HG02763 (cell line): ENCODE measurements around the gene TIAM2.
"Not testable (repeated sequence)": the region's sequence is repeated elsewhere in the genome, so short reads cannot be mapped to it uniquely, and the experiment has no call there.

ENCODE experiments used
- ATAC-seq: cut with Tn5 transposase; IDR thresholded peaks from one replicate; pipeline ENCODE4 v1.9.1; 2021; ENCODE audit warnings: mild to moderate bottlenecking, moderate library complexity; ENCODE audit not compliant: unreplicated experiment

TIAM2 gene

DNA sequence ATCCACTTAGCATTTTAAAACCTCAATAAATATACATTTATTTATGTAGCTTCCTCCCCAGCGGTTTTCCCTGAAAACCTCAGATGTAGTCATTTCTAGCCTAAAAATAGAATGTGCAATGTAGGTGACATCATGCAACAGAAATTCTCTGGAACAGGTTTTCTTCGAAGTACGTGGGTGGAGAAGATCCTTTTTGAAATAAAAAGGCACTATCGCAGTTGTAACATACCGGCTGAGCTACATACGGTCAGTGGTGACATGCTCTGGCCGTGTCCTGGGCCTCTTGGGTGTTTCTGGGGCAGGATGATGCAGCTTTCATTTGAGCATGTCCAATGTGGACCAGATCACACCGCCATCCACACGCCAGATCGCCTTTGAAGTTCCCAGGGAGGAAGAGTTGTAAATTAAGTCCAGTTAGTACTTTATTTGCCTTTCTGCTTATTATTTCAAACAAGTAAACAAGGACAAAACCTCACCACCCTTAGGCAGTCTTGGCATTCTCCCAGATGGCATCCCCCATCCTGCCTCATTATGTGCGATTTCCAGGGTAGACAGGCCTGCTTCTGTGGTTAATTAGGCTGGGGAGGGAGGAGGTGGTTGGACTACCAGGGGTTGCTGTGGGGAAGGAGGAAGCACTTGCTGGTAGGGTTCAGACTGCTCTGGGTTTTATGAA is 159.2 kb downstream of the TIAM2 start:
- ATAC-seq = no peak

DNA sequence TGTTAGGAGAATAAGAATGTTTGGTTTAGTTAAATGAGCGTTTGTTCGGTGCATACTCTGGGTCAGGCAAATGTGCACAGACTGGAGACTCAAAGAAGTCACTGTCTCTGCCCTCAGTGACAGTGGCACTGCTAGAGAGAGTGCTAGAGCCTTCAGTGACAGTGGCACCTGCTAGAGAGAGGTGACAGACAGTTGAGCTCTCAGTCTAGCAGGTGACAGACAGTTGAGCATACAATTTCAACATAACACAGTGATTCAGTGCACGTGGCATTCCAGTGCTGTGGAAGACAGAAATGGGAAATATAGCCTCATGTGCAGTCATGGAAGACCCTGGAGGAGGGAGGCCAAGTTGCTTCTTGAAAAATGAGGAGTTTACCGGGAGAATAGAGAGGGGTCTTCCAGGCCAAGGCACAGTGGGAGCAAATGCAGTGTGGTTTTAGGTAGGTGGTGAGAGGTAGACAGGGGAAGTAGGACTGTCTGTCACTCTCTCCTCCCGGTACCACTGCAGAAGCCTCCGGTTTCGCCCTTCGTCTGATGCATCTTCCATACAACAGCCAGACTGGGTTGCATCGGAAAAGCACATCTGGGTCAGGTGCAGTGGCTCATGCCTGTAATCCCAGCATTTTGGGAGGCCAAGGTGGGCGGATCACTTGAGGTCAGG is 160.8 kb downstream of the TIAM2 start:
- ATAC-seq = no peak

GRCh38 chr6:155157101-155157500 is 162.0 kb downstream of the TIAM2 start:
- no peak for ATAC-seq

GRCh38 chr6:155158030-155158843 is 163.1 kb downstream of the TIAM2 start:
- no peak for ATAC-seq

- no peak for ATAC-seq
Observed at GRCh38 chr6:155162682-155163081, 167.6 kb downstream of the TIAM2 start.

DNA sequence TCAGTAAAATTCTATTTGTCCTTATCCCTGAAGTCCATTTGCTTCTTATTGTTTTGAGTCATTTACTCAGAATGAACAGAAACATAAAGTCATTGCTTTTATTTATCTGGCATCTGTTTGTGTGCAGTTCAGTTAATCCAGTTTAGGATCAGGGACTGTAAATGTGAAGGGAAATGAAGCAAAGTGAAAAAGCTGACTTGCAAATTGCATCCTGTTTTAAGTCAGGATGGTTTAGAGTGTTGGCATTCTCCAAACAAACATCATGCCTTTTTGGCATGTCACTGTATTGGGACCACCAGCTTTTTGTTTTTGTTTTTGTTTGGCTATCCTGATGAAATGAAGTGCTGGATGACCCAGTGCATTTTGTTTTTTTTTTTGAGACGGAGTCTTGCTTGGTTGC is 168.5 kb downstream of the TIAM2 start:
- no peak for ATAC-seq

- ATAC-seq = no peak
Observed at GRCh38 chr6:155165029-155165710, 170.1 kb downstream of the TIAM2 start.

DNA sequence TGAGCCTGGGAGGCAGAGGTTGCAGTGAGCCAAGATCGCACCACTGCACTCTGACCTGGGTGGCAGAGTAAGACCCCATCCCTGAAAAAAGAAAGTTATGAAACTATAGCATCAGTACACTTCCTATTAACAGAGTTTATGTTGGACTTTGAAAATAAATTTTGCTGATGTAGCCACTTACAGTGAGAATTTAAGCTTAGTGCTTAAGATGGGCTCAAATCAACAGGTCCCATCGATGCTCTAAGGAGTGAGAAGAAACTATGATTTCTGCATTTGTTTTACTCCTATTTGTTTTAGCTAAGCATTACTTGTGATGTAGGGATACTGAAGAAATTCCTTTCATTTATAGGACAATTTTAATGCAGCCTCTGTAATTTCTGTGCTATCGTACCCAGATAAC is 175.4 kb downstream of the TIAM2 start:
- no peak for ATAC-seq

GRCh38 chr6:155171109-155171746 is 176.1 kb downstream of the TIAM2 start:
- ATAC-seq = peak; percentile 84

- no peak for ATAC-seq
Observed at GRCh38 chr6:155171747-155172449, 176.8 kb downstream of the TIAM2 start.

DNA sequence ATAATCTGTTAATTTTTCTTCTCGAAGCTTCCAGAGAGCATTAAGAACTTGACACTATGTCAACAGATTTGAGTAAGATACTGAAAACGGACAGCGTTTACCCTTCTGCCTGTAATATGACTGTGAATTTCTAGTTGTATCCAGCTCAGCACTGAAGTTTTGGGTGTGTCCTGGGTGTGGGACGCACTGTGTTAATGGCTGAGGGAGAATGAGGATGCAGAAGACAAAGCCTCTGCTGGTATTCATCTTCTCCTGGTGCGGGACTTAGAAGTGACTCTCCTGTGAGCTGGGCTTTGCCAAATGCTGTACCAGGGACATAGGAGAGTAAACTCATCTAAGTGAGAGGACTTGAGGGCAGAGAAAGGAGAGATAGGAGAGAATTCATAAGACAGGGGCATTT is 178.4 kb downstream of the TIAM2 start:
- ATAC-seq = no peak

- ATAC-seq = peak; percentile 51
Observed at GRCh38 chr6:155174576-155175211, 179.6 kb downstream of the TIAM2 start.

- ATAC-seq = no peak
Observed at GRCh38 chr6:155177363-155177961, 182.3 kb downstream of the TIAM2 start.

GRCh38 chr6:155181498-155181897 is 186.4 kb downstream of the TIAM2 start:
- peak; percentile 62 for ATAC-seq

DNA sequence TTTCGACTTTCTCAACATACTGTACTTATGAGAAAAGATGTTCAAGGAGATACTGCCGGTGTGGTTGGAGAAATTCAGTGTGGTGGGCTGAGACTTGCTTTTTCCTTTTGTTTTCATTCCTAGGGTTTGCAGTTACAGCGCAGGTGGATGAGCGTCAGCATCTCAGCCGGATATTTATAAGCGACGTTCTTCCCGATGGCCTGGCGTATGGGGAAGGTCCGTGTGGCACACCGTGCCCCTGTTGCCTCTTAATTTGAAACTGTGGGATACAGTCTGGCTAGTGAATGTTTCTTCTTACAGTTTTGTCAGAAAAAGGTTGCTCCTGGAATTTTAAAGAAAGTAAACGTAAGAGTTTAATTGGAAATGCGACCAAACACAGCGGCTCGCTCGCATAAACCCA is 187.0 kb downstream of the TIAM2 start:
- ATAC-seq = no peak

GRCh38 chr6:155183095-155183494 is 188.0 kb downstream of the TIAM2 start:
- peak; percentile 37 for ATAC-seq

DNA sequence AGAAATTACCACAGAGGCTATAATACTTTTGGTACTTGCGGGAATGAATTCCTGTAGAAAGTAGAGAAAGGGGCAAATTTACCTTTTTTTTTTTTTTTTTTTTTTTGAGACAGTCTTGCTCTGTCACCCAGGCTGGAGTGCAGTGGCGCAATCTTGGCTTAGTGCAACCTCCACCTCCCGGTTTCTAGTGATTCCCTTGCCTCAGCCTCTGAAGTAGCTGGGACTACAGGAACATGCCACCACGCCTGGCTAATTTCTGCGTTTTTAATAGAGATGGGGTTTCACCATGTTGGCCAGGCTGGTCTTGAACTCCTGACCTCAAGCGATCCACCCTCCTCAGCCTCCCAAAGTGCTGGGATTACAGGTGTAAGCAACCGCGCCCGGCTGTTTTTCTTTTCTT is 189.9 kb downstream of the TIAM2 start:
- ATAC-seq = not testable (repeated sequence)

DNA sequence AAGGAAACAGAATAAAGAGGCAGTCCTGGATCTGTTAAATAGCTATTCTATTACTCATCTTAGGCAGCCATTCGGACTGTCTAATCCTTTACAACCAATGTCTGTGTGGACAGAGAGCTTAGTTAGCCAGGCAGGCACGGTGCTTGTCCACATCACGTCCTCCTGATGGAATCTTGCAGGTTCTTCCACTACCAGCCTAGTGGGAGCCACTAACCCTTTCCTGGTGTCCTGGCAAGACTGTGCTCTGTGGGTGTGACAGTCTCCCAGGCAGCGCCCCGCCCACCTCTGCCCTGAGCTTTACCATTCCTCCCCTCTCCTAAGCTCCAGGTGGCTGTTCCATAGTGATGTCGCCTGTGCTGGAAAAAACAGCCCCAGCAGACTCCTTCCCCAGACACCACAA is 190.4 kb downstream of the TIAM2 start:
- ATAC-seq = no peak

GRCh38 chr6:155186052-155186658 is 191.0 kb downstream of the TIAM2 start:
- no peak for ATAC-seq
